DOHH2 (cell line): ENCODE measurements around the gene CCNL2.

Experiments
- H3F3A ChIP-seq: fragments of 200-600 bp; sonication (generic), shearing (Covaris generic); 2 replicates; pipeline ENCODE4 v1.6.0; 2016; ENCODE audit warnings: antibody characterized with exemption, mild to moderate bottlenecking; ENCODE audit not compliant: control insufficient read depth, insufficient read depth
- H3K27ac ChIP-seq: fragments of 200-600 bp; sonication (generic); 2 replicates; pipeline ENCODE4 v1.5.1; 2014; ENCODE audit warnings: low read depth, mild to moderate bottlenecking, low read length, moderate library complexity
- H3K27me3 ChIP-seq: fragments of 200-600 bp; sonication (generic); 2 replicates; pipeline ENCODE4 v1.6.1; 2014; ENCODE audit warnings: mild to moderate bottlenecking, low read length, mixed read lengths; ENCODE audit not compliant: control insufficient read depth
- H3K36me3 ChIP-seq: fragments of 200-600 bp; sonication (generic); 2 replicates; pipeline ENCODE4 v1.6.1; 2014; ENCODE audit warnings: mild to moderate bottlenecking, low read length, moderate library complexity, mixed read lengths; ENCODE audit not compliant: control insufficient read depth
- H3K4me1 ChIP-seq: fragments of 200-600 bp; sonication (generic); 2 replicates; pipeline ENCODE4 v1.6.1; 2014; ENCODE audit warnings: mild to moderate bottlenecking, low read length, mixed read lengths; ENCODE audit not compliant: control insufficient read depth
- H3K4me2 ChIP-seq: fragments of 200-600 bp; sonication (generic); 2 replicates; pipeline ENCODE4 v1.6.0; 2014; ENCODE audit warnings: mild to moderate bottlenecking, low read length, moderate library complexity
- H3K4me3 ChIP-seq: fragments of 200-600 bp; sonication (generic); 2 replicates; pipeline ENCODE4 v1.5.1; 2014; ENCODE audit warnings: mild to moderate bottlenecking, low read length, mixed read lengths
- H3K79me2 ChIP-seq: fragments of 200-600 bp; sonication (generic); 2 replicates; pipeline ENCODE4 v1.6.1; 2014; ENCODE audit warnings: mild to moderate bottlenecking, low read length, mixed read lengths; ENCODE audit not compliant: control insufficient read depth
- H3K9me2 ChIP-seq: fragments of 200-600 bp; sonication (generic); replicated peaks from 2 replicates; pipeline ENCODE4 v1.6.1; 2014; ENCODE audit warnings: mild to moderate bottlenecking, low read length, mixed read lengths; ENCODE audit not compliant: control insufficient read depth
- H3K9me3 ChIP-seq: fragments of 200-600 bp; sonication (generic); 2 replicates; pipeline ENCODE4 v1.6.1; 2014; ENCODE audit warnings: antibody characterized with exemption, low read length, mixed read lengths; ENCODE audit not compliant: control insufficient read depth, insufficient read depth
- H4K20me1 ChIP-seq: fragments of 200-600 bp; sonication (generic); 2 replicates; pipeline ENCODE4 v1.6.0; 2014; ENCODE audit warnings: low read depth, mild to moderate bottlenecking, antibody characterized with exemption, low read length, moderate library complexity; ENCODE audit not compliant: control insufficient read depth, insufficient read depth
- CTCF ChIP-seq: fragments of 200-600 bp; sonication (generic); IDR thresholded peaks from one replicate; pipeline ENCODE4 v1.5.1; 2014; ENCODE audit warnings: antibody characterized with exemption, mild to moderate bottlenecking, low read depth, low read length; ENCODE audit not compliant: poor library complexity, severe bottlenecking
- EZH2phosphoT487 ChIP-seq: fragments of 200-600 bp; sonication (generic); IDR thresholded peaks from 2 replicates; pipeline ENCODE4 v1.6.1; 2017; ENCODE audit warnings: borderline replicate concordance, mild to moderate bottlenecking, antibody characterized with exemption, low read length, moderate library complexity, mixed read lengths

CCNL2 gene

GRCh38 chr1:1423245-1423597, 24.1 kb upstream of the CCNL2 start:
- no peaks in the 10 kb centered on the region for H3F3A ChIP-seq
- H3K79me2 ChIP-seq, result no peaks in the 10 kb centered on the region
- TF ChIP-seq CTCF (no peak), EZH2phosphoT487 (no peak)
- H4K20me1 ChIP-seq, result 0 out of 2 replicates have a peak, but pooled peaks cover 3% of the 10 kb centered on the region
- H3K4me3 ChIP-seq, result no peak overlapping the region
- no peaks in the 10 kb centered on the region for H3K9me3 ChIP-seq
- H3K9me2 ChIP-seq, result no peaks in the 10 kb centered on the region
- H3K27ac ChIP-seq, result no peak overlapping the region
- H3K4me2 ChIP-seq, result no peak overlapping the region
- H3K36me3 ChIP-seq, result no peaks in the 10 kb centered on the region
- peaks cover 17% of the 10 kb centered on the region for H3K27me3 ChIP-seq
- no peaks in the 10 kb centered on the region for H3K4me1 ChIP-seq

- Histone ChIP-seq H3K9me3 (no peaks in the 10 kb centered on the region), H4K20me1 (0 out of 2 replicates have a peak, but pooled peaks cover 3% of the 10 kb centered on the region), H3F3A (no peaks in the 10 kb centered on the region), H3K4me3 (no peak overlapping the region), H3K79me2 (no peaks in the 10 kb centered on the region), H3K4me2 (no peak overlapping the region), H3K36me3 (no peaks in the 10 kb centered on the region), H3K4me1 (no peaks in the 10 kb centered on the region), H3K27ac (no peak overlapping the region), H3K27me3 (peaks cover 17% of the 10 kb centered on the region), H3K9me2 (no peaks in the 10 kb centered on the region)
- TF ChIP-seq CTCF (no peak), EZH2phosphoT487 (no peak)
These were observed 23.5 kb upstream of the CCNL2 start for GRCh38 chr1:1422465-1423244.

GRCh38 chr1:1421907-1422464, 22.9 kb upstream of the CCNL2 start:
- H3K27ac ChIP-seq, result no peak overlapping the region
- H3K27me3 ChIP-seq, result peaks cover 17% of the 10 kb centered on the region
- no peaks in the 10 kb centered on the region for H3F3A ChIP-seq
- no peak for TF ChIP-seq EZH2phosphoT487
- TF ChIP-seq CTCF, result no peak
- no peak overlapping the region for H3K4me3 ChIP-seq
- no peaks in the 10 kb centered on the region for H3K9me3 ChIP-seq
- no peak overlapping the region for H3K4me2 ChIP-seq
- H3K36me3 ChIP-seq, result no peaks in the 10 kb centered on the region
- H3K9me2 ChIP-seq, result no peaks in the 10 kb centered on the region
- no peaks in the 10 kb centered on the region for H3K4me1 ChIP-seq
- H3K79me2 ChIP-seq, result no peaks in the 10 kb centered on the region
- 0 out of 2 replicates have a peak, but pooled peaks cover 3% of the 10 kb centered on the region for H4K20me1 ChIP-seq
